ENCODE results near the gene PJA2.

The PJA2 gene

GRCh38 chr5:109388407-109388806 is 21.4 kb downstream of the PJA2 start:
- DNase-seq (no peak), ATAC-seq (no peak)
- Mint-ChIP-seq H3K4me1 (peaks cover 81% of the 10 kb centered on the region), H3K9me3 (peaks cover 11 to 15% of the 10 kb centered on the region in 2 donors), H3K27me3 (no peaks in the 10 kb centered on the region), H3K27ac (no peak overlapping the region), H3K4me3 (no peak overlapping the region)

GRCh38 chr5:109387408-109387974 is 22.3 kb downstream of the PJA2 start:
- peaks cover 76% of the 10 kb centered on the region for H3K4me1 Mint-ChIP-seq
- ATAC-seq (no peak), DNase-seq (no peak)
- peaks cover 11 to 15% of the 10 kb centered on the region in 2 donors for H3K9me3 Mint-ChIP-seq
- no peak overlapping the region for H3K4me3 Mint-ChIP-seq
- H3K27me3 Mint-ChIP-seq: no peaks in the 10 kb centered on the region
- H3K27ac Mint-ChIP-seq: peak overlapping the region in 1 of 2 donors; percentile 54

GRCh38 chr5:109378095-109378494 is 31.7 kb downstream of the PJA2 start:
- no peak overlapping the region for H3K27ac Mint-ChIP-seq
- ATAC-seq: peak; percentile 39
- H3K4me3 Mint-ChIP-seq: no peak overlapping the region
- H3K27me3 Mint-ChIP-seq: no peaks in the 10 kb centered on the region
- peaks cover 20% of the 10 kb centered on the region for H3K4me1 Mint-ChIP-seq
- no peaks in the 10 kb centered on the region for H3K9me3 Mint-ChIP-seq
- no peak for DNase-seq

GRCh38 chr5:109374625-109375024 is 35.1 kb downstream of the PJA2 start:
- no peaks in the 10 kb centered on the region for H3K27me3 Mint-ChIP-seq
- H3K27ac Mint-ChIP-seq: no peak overlapping the region
- DNase-seq (no peak), ATAC-seq (no peak)
- no peaks in the 10 kb centered on the region for H3K9me3 Mint-ChIP-seq
- H3K4me3 Mint-ChIP-seq: no peak overlapping the region
- peaks cover 29% of the 10 kb centered on the region for H3K4me1 Mint-ChIP-seq

- Mint-ChIP-seq H3K27me3 (no peaks in the 10 kb centered on the region), H3K4me3 (no peak overlapping the region), H3K9me3 (peaks cover 0 to 3% of the 10 kb centered on the region in 2 donors), H3K27ac (no peak overlapping the region), H3K4me1 (peaks cover 27% of the 10 kb centered on the region)
- no peak for ATAC-seq
- DNase-seq: no peak
These were observed 35.8 kb downstream of the PJA2 start for GRCh38 chr5:109373932-109374331.

- no peak for ATAC-seq
- H3K4me3 Mint-ChIP-seq: no peak overlapping the region
- peaks cover 0 to 12% of the 10 kb centered on the region in 2 donors for H3K9me3 Mint-ChIP-seq
- H3K27ac Mint-ChIP-seq: no peak overlapping the region
- H3K27me3 Mint-ChIP-seq: no peaks in the 10 kb centered on the region
- no peak for DNase-seq
- peaks cover 18% of the 10 kb centered on the region for H3K4me1 Mint-ChIP-seq
These were observed 39.4 kb downstream of the PJA2 start for GRCh38 chr5:109370343-109370742.

- peaks cover 6% of the 10 kb centered on the region for H3K4me1 Mint-ChIP-seq
- no peak overlapping the region for H3K4me3 Mint-ChIP-seq
- no peak for DNase-seq
- peaks cover 0 to 12% of the 10 kb centered on the region in 2 donors for H3K9me3 Mint-ChIP-seq
- no peaks in the 10 kb centered on the region for H3K27me3 Mint-ChIP-seq
- no peak overlapping the region for H3K27ac Mint-ChIP-seq
- no peak for ATAC-seq
These were observed 44.1 kb downstream of the PJA2 start for GRCh38 chr5:109365653-109366052.

- peaks cover 6% of the 10 kb centered on the region for H3K4me1 Mint-ChIP-seq
- H3K27ac Mint-ChIP-seq: no peak overlapping the region
- ATAC-seq (no peak), DNase-seq (no peak)
- H3K27me3 Mint-ChIP-seq: no peaks in the 10 kb centered on the region
- peaks cover 0 to 12% of the 10 kb centered on the region in 2 donors for H3K9me3 Mint-ChIP-seq
- H3K4me3 Mint-ChIP-seq: no peak overlapping the region
These were observed 44.8 kb downstream of the PJA2 start for GRCh38 chr5:109364977-109365376.

- Mint-ChIP-seq H3K27me3 (no peaks in the 10 kb centered on the region), H3K4me1 (peaks cover 6% of the 10 kb centered on the region), H3K27ac (no peak overlapping the region), H3K4me3 (no peak overlapping the region), H3K9me3 (no peaks in the 10 kb centered on the region)
- DNase-seq (no peak), ATAC-seq (no peak)
These were observed 50.1 kb downstream of the PJA2 start for GRCh38 chr5:109359642-109360041.

- no peaks in the 10 kb centered on the region for H3K27me3 Mint-ChIP-seq
- DNase-seq: no peak
- H3K4me1 Mint-ChIP-seq: peaks cover 6% of the 10 kb centered on the region
- H3K9me3 Mint-ChIP-seq: no peaks in the 10 kb centered on the region
- H3K4me3 Mint-ChIP-seq: no peak overlapping the region
- ATAC-seq: no peak
- peak overlapping the region in 1 of 2 donors; percentile 19 for H3K27ac Mint-ChIP-seq
These were observed 52.0 kb downstream of the PJA2 start for GRCh38 chr5:109357807-109358206.

GRCh38 chr5:109354761-109355160 is 55.0 kb downstream of the PJA2 start:
- Mint-ChIP-seq H3K27me3 (no peaks in the 10 kb centered on the region), H3K27ac (no peak overlapping the region), H3K4me1 (peaks cover 8% of the 10 kb centered on the region), H3K4me3 (no peak overlapping the region), H3K9me3 (no peaks in the 10 kb centered on the region)
- peak; percentile 54 for ATAC-seq
- no peak for DNase-seq

- ATAC-seq: peak; percentile 46
- no peak overlapping the region for H3K4me3 Mint-ChIP-seq
- no peak overlapping the region for H3K27ac Mint-ChIP-seq
These were observed 57.5 kb downstream of the PJA2 start for GRCh38 chr5:109351988-109352864.

GRCh38 chr5:109350537-109351270 is 59.1 kb downstream of the PJA2 start:
- no peak for ATAC-seq
- H3K4me1 Mint-ChIP-seq: peaks cover 6% of the 10 kb centered on the region
- H3K27me3 Mint-ChIP-seq: no peaks in the 10 kb centered on the region
- no peaks in the 10 kb centered on the region for H3K9me3 Mint-ChIP-seq
- no peak for DNase-seq
- H3K27ac Mint-ChIP-seq: no peak overlapping the region
- H3K4me3 Mint-ChIP-seq: no peak overlapping the region

More at GRCh38 chr5:109351988-109352864, 57.5 kb downstream of the PJA2 start:
- no peaks in the 10 kb centered on the region for H3K9me3 Mint-ChIP-seq
- H3K27me3 Mint-ChIP-seq: no peaks in the 10 kb centered on the region
- no peak for DNase-seq
- peaks cover 12% of the 10 kb centered on the region for H3K4me1 Mint-ChIP-seq

GRCh38 chr5:109349388-109349787 is 60.4 kb downstream of the PJA2 start:
- no peak overlapping the region for H3K4me3 Mint-ChIP-seq
- H3K27me3 Mint-ChIP-seq: no peaks in the 10 kb centered on the region
- DNase-seq (no peak), ATAC-seq (no peak)
- H3K4me1 Mint-ChIP-seq: peaks cover 6% of the 10 kb centered on the region
- H3K27ac Mint-ChIP-seq: peak overlapping the region in 1 of 2 donors; percentile 46
- H3K9me3 Mint-ChIP-seq: no peaks in the 10 kb centered on the region

- H3K9me3 Mint-ChIP-seq: no peaks in the 10 kb centered on the region
- H3K27me3 Mint-ChIP-seq: no peaks in the 10 kb centered on the region
- H3K27ac Mint-ChIP-seq: peak overlapping the region in 1 of 2 donors; percentile 76
- peaks cover 6% of the 10 kb centered on the region for H3K4me1 Mint-ChIP-seq
- no peak overlapping the region for H3K4me3 Mint-ChIP-seq
- DNase-seq (no peak), ATAC-seq (no peak)
These were observed 62.4 kb downstream of the PJA2 start for GRCh38 chr5:109347252-109347888.
